ENCODE results near the gene ZNF845. TPM values are rescaled to one million over a fixed set of nuclear protein-coding genes. Genes with fewer than 3 reads are reported as not detected.
"Not testable (repeated sequence)": the region's sequence is repeated elsewhere in the genome, so short reads cannot be mapped to it uniquely, and the experiment has no call there.

The ZNF845 gene
- total RNA-seq: 1 to 10 TPM; 4.8 to 8.4 (median 5.6) TPM

GRCh38 chr19:53333463-53334449 is at the start of gene ZNF845:
TSS of gene ZNF845 (plus strand) at chr19:53333749. CDS start at chr19:53341308, 7,559 bp downstream.
- DNase-seq (ENCODE audit: low spot score): peak; percentile 92
- peak; percentile 100 for ATAC-seq (ENCODE audit: low FRiP score)
- TF ChIP-seq, protein P1, sequence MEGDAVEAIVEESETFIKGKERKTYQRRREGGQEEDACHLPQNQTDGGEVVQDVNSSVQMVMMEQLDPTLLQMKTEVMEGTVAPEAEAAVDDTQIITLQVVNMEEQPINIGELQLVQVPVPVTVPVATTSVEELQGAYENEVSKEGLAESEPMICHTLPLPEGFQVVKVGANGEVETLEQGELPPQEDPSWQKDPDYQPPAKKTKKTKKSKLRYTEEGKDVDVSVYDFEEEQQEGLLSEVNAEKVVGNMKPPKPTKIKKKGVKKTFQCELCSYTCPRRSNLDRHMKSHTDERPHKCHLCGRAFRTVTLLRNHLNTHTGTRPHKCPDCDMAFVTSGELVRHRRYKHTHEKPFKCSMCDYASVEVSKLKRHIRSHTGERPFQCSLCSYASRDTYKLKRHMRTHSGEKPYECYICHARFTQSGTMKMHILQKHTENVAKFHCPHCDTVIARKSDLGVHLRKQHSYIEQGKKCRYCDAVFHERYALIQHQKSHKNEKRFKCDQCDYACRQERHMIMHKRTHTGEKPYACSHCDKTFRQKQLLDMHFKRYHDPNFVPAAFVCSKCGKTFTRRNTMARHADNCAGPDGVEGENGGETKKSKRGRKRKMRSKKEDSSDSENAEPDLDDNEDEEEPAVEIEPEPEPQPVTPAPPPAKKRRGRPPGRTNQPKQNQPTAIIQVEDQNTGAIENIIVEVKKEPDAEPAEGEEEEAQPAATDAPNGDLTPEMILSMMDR (IDR thresholded peaks at IDR 0.05): no peak

- no peak for DNase-seq (ENCODE audit: low spot score)
- TF ChIP-seq, protein P1 (IDR thresholded peaks at IDR 0.05): no peak
- no peak for ATAC-seq (ENCODE audit: low FRiP score)
Measured at GRCh38 chr19:53285087-53285486, 48.5 kb upstream of the ZNF845 start.

DNA sequence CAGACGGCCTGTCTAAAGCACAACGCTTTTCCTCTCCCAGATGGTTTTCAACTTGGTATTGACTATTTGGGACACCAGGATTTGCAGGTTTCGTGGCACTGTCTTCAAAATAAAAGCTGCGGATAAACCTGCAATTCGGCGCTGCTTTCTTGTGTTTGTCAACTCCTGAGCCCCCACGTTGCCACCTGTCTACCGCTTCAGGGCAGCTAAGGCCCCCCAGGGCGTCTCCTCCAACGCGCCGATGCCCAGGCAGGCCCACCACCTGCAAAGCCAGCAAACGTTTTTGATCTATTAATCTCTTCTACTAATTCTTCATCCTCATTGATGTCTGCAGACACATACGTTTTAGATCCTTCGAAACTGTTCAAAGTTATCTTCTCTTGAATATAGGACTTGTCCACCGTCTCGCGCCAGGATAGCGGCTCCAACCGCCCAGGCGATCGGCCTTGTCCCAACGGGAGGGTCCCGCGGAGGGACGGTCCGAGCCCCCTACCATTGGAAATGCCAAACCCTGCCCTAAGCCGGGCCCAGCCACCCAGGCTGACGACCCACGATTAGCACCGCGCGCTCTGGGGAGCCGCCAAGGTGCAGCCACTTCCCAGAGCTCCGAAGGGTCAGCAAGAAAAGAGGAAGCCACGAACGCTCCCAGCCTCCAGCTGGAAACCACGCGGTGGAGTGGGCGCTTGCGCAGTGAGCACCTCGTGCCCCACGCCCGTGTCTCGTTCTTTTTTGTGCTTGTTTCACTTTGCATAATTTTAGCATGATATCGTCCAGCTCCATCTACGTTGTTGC is 42.6 kb upstream of the ZNF845 start:
- TF ChIP-seq, protein P1 (IDR thresholded peaks at IDR 0.05): no peak
- ATAC-seq (ENCODE audit: low FRiP score): no peak

GRCh38 chr19:53294786-53295441 is 38.6 kb upstream of the ZNF845 start:
- ATAC-seq (ENCODE audit: low FRiP score): no peak
- TF ChIP-seq, protein P1 (IDR thresholded peaks at IDR 0.05): no peak
- no peak for DNase-seq (ENCODE audit: low spot score)

More for the DNA sequence above, 42.6 kb upstream of the ZNF845 start:
- no peak for DNase-seq (ENCODE audit: low spot score)

- DNase-seq (ENCODE audit: low spot score): not testable (repeated sequence)
Measured at GRCh38 chr19:53301341-53301740, 32.2 kb upstream of the ZNF845 start.

DNA sequence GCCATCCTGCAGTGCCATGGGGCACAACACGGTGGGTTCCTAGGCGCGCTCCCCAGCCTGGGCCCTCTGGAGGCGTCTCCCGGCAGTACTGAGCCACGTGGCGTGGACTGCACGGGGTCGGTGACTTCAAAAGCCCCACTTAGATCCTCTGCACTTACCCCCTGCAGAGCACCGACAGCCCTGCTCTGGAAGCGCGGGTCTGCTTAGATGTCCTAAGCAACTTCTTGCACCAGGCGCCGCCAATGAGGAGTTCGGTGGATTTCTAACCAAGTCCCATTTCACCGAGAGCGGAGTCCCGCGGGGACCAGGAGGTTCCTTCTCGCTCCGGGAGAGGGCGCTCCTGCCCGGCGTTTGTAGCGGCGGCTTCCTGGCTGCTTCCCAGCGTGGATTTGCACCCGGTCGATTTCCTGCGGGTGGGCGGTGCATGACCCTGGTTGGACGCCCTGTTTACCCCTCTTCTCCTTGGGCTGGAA is 25.2 kb upstream of the ZNF845 start:
- TF ChIP-seq, protein P1 (IDR thresholded peaks at IDR 0.05): no peak
- peak; percentile 37 for ATAC-seq (ENCODE audit: low FRiP score)
- DNase-seq (ENCODE audit: low spot score): no peak

More at GRCh38 chr19:53301341-53301740, 32.2 kb upstream of the ZNF845 start:
- not testable (repeated sequence) for ATAC-seq (ENCODE audit: low FRiP score)
